ENCODE results near the gene FGF12.
"Not testable (repeated sequence)": the region's sequence is repeated elsewhere in the genome, so short reads cannot be mapped to it uniquely, and the experiment has no call there.

The FGF12 gene

DNA sequence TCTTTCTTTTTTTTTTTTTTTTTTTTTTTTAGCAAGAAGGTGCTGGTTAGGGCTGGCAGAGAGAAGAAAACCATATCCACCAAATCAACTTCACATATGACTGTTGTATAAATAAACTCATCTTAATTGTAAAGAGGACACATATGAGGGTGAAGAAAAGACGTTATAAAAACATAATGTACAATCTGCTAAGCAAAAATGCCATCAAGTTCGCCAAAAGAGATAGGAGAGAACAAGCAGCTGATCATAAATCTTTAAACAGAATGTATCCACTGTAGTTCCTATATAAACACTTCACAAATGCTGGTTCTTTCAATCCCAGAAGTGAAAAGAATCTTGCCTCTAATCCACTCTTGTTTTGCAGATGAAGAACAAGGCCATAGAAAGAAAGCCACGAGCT, 9.2 kb downstream of the FGF12 start:
- in situ Hi-C loops (cut with HindIII; ENCODE audit: low sequenced_read_pairs) = no loop called here
- TF ChIP-seq, protein P1, sequence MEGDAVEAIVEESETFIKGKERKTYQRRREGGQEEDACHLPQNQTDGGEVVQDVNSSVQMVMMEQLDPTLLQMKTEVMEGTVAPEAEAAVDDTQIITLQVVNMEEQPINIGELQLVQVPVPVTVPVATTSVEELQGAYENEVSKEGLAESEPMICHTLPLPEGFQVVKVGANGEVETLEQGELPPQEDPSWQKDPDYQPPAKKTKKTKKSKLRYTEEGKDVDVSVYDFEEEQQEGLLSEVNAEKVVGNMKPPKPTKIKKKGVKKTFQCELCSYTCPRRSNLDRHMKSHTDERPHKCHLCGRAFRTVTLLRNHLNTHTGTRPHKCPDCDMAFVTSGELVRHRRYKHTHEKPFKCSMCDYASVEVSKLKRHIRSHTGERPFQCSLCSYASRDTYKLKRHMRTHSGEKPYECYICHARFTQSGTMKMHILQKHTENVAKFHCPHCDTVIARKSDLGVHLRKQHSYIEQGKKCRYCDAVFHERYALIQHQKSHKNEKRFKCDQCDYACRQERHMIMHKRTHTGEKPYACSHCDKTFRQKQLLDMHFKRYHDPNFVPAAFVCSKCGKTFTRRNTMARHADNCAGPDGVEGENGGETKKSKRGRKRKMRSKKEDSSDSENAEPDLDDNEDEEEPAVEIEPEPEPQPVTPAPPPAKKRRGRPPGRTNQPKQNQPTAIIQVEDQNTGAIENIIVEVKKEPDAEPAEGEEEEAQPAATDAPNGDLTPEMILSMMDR (IDR thresholded peaks at IDR 0.05; ENCODE audit: low read depth, low read length) = no peak
- H3K4me3 ChIP-seq (ENCODE audit: low read depth, low read length) = no peak overlapping the region
- no peak for DNase-seq (ENCODE audit: low read depth, low spot score)

DNA sequence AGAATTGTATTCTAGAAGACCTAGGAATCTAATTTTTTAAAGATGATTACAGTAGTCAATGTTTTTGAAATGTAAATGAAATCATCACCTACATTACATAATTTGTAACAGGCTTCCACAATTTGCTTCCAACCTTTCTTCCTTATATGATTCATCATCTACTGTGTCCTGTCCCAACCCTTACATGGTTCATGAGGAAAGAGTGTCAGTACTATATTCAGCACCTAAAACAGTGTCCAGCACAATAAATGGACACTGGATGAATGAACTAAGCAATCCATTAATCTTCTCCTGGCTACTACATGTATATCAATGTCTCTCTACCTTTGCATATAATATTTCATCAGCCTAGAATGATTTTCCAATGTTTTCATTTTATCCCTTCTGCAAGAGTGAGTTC, 12.2 kb downstream of the FGF12 start:
- H3K4me3 ChIP-seq (ENCODE audit: low read depth, low read length) = no peak overlapping the region
- TF ChIP-seq, protein P1 (IDR thresholded peaks at IDR 0.05; ENCODE audit: low read depth, low read length) = no peak

DNA sequence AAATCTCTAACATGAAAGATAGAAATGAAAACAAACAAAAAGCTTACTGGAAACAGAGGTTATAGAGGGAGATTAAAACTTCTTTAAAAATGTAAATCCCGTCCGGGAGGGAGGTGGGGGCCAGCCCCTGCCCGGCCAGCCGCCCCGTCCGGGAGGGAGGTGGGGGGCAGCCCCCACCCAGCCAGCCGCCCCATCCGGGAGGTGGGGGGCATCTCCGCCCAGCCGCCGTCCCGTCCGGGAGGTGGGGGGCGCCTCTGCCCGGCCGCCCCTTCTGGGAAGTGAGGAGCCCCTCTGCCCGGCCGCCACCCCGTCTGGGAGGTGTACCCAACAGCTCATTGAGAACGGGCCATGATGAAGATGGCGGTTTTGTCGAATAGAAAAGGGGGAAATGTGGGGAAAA, 16.2 kb downstream of the FGF12 start:
- in situ Hi-C loops (cut with HindIII; ENCODE audit: low sequenced_read_pairs); H3K4me3 ChIP-seq (ENCODE audit: low read depth, low read length); DNase-seq (ENCODE audit: low read depth, low spot score): not testable (repeated sequence)

More for the DNA sequence above, 12.2 kb downstream of the FGF12 start:
- no peak for DNase-seq (ENCODE audit: low read depth, low spot score)
- in situ Hi-C loops (cut with HindIII; ENCODE audit: low sequenced_read_pairs) = no loop called here

DNA sequence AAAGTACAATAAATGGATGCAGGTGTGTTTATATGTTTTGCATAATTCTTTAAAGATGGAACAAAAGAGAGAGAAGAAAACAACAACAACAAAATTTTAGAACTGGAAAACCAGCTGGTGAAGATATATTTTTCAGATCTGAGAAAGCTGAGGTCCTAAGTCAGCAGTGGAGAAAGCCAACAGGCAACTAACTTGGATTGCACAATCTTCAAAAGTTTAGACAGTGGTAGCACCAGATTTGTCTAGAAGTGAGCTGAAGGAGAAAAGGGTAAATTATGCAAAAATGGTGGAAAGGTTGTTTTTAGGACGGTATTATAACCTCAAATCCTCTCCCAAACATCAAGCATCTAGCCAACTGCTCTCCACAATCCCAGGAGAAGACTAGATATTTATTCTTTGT, 17.0 kb downstream of the FGF12 start:
- no peak for DNase-seq (ENCODE audit: low read depth, low spot score)
- in situ Hi-C loops (cut with HindIII; ENCODE audit: low sequenced_read_pairs) = no loop called here
- H3K4me3 ChIP-seq (ENCODE audit: low read depth, low read length) = no peak overlapping the region
- TF ChIP-seq, protein P1 (IDR thresholded peaks at IDR 0.05; ENCODE audit: low read depth, low read length) = no peak

DNA sequence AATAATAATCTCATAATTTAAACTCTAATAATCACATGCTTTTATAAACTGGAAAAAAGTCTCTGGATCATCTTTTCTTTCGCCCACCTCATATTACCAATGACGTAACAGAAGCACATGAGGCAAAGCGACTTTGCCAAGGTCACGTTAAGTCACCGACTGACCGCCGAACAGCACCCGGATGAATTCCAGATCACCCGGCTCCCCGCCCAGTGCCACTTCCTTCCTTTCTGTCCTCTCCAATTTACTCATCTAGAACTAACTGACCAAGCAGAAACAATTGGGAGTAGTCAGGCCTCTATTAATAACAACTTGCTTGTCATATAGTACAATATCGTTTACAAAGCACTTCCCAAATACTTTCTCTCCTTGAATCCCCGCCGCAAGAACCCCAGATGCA, 21.1 kb downstream of the FGF12 start:
- TF ChIP-seq, protein P1 (IDR thresholded peaks at IDR 0.05; ENCODE audit: low read depth, low read length) = no peak
- no peak overlapping the region for H3K4me3 ChIP-seq (ENCODE audit: low read depth, low read length)
- in situ Hi-C loops (cut with HindIII; ENCODE audit: low sequenced_read_pairs) = no loop called here
- DNase-seq (ENCODE audit: low read depth, low spot score) = no peak

DNA sequence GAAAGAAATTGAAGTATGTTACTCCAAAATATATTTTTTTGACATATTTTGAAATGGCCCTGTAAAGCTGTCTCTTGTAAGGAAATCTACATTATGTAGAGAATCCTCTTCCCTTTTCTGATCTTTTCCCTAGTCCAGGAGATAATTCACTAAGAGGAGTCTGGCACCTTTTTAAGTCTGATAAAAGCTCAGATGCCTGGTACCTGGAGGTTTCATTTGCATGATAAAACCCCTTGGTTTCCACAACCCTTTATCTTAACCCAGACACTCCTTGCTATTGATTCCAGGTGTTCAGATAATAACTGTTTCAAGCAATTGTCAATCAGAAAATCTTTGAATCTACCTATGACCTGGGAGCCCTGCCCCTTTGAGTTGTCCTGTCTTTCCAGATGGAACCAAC, 26.5 kb downstream of the FGF12 start:
- TF ChIP-seq, protein P1 (IDR thresholded peaks at IDR 0.05; ENCODE audit: low read depth, low read length) = no peak
- DNase-seq (ENCODE audit: low read depth, low spot score) = no peak
- H3K4me3 ChIP-seq (ENCODE audit: low read depth, low read length) = no peak overlapping the region
- in situ Hi-C loops (cut with HindIII; ENCODE audit: low sequenced_read_pairs) = no loop called here

DNA sequence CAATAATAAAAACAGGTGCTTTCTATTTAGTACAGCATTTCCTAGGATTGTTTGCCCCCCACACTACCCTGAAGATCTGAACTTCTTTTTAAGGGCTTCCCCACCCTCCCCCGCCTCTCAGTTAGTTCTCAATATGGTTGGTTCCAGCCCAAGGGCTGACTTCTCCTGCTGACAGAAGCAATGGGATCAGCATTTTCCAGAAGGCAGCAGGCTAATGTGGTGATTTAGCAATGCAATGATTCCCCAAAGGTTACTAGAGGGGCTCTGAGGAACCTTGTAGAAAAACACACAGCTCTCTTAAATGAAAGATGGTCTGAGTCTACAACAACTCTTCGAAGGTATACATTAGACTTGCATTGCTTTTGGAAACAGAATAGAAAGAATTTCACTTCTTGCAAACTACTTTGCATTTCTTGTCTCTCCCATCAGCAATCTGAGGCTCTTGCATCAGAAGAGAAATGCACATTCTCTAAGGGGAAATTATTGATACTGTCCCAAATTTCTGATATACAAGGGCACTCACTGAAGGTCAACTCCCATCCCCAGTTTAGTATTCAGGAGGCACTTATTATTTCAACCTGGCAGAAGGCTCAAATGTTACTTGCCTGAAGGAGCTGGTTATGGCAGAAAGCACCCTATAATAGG, 30.3 kb downstream of the FGF12 start:
- no peak for DNase-seq (ENCODE audit: low read depth, low spot score)
- TF ChIP-seq, protein P1 (IDR thresholded peaks at IDR 0.05; ENCODE audit: low read depth, low read length) = no peak
- H3K4me3 ChIP-seq (ENCODE audit: low read depth, low read length) = no peak overlapping the region
- in situ Hi-C loops (cut with HindIII; ENCODE audit: low sequenced_read_pairs) = no loop called here
